Activated naive CD4-positive, alpha-beta T cell treated with anti-CD3 and anti-CD28 coated beads for 36 hours (primary cell): Measurements from ENCODE around the gene PLEKHA3. TPM values are rescaled to one million over a fixed set of nuclear protein-coding genes. Genes with fewer than 3 reads are reported as not detected.
"Not testable (repeated sequence)": the region's sequence is repeated elsewhere in the genome, so short reads cannot be mapped to it uniquely, and the experiment has no call there.

Source experiments
- CTCF ChIA-PET: fragments of 350-600 bp; sonication (Branson Sonifier 250); formaldehyde crosslinking; loops from one replicate; lab custom pipeline; 2021; ENCODE audit warnings: antibody characterized with exemption; lab: Charles Lee
- DNase-seq: peaks from one replicate; pipeline ENCODE4 v3.0.0-alpha.2; 2020
- H3K27ac Mint-ChIP-seq: one replicate; pipeline ENCODE4 v1.8.0; 2021; ENCODE audit warnings: mild to moderate bottlenecking, mixed read lengths
- H3K27me3 Mint-ChIP-seq: one replicate; pipeline ENCODE4 v1.8.0; 2021; ENCODE audit warnings: low read depth, mixed read lengths
- H3K36me3 Mint-ChIP-seq: one replicate; pipeline ENCODE4 v1.8.0; 2021; ENCODE audit warnings: low read depth, mixed read lengths
- H3K4me1 Mint-ChIP-seq: one replicate; pipeline ENCODE4 v1.8.0; 2021; ENCODE audit warnings: low read depth, mixed read lengths
- H3K4me3 Mint-ChIP-seq: one replicate; pipeline ENCODE4 v1.8.0; 2021; ENCODE audit warnings: mild to moderate bottlenecking, moderate library complexity, mixed read lengths
- H3K9me3 Mint-ChIP-seq: one replicate; pipeline ENCODE4 v1.8.0; 2021; ENCODE audit warnings: mixed read lengths
- intact Hi-C: fragments of 100-400 bp; cut with micrococcal nuclease; formaldehyde crosslinking; loops from one replicate; pipeline ENCODE4 v1.15.1; 2023
- total RNA-seq, 2 experiments: library from RNA; stranded (reverse); gene quantifications; one replicate each; pipeline ENCODE4 v1.2.3, GENCODE V29; 2021

Gene PLEKHA3
- total RNA-seq, 2 experiments from 2014 or later = 19.4 to 19.8 TPM

- intact Hi-C loops = no loop called here
- Mint-ChIP-seq H3K9me3 (no peaks in the 10 kb centered on the region), H3K27me3 (no peaks in the 10 kb centered on the region), H3K4me3 (no peak overlapping the region), H3K4me1 (peaks cover 22% of the 10 kb centered on the region), H3K36me3 (peaks cover 7% of the 10 kb centered on the region), H3K27ac (no peak overlapping the region)
- no peak for DNase-seq
- CTCF ChIA-PET = interaction anchor here (1.0 kb wide), 1 partner anchor 14 kb away, joined by 5 read pairs; no protein-coding TSS in a partner anchor
Measured at GRCh38 chr2:178508646-178509045, 28.4 kb downstream of the PLEKHA3 start.

- peaks cover 7% of the 10 kb centered on the region for H3K36me3 Mint-ChIP-seq
- H3K9me3 Mint-ChIP-seq = no peaks in the 10 kb centered on the region
- intact Hi-C loops = loop anchor here (5.0 to 10.0 kb wide), 2 partner anchors 537 to 754 kb away; partner anchors contain the start of gene SESTD1
- no peak for DNase-seq
- no peak overlapping the region for H3K4me3 Mint-ChIP-seq
- CTCF ChIA-PET = no interaction called here
- no peak overlapping the region for H3K27ac Mint-ChIP-seq
- no peaks in the 10 kb centered on the region for H3K27me3 Mint-ChIP-seq
- peaks cover 36% of the 10 kb centered on the region for H3K4me1 Mint-ChIP-seq
Measured at GRCh38 chr2:178510384-178510783, 30.1 kb downstream of the PLEKHA3 start.

DNA sequence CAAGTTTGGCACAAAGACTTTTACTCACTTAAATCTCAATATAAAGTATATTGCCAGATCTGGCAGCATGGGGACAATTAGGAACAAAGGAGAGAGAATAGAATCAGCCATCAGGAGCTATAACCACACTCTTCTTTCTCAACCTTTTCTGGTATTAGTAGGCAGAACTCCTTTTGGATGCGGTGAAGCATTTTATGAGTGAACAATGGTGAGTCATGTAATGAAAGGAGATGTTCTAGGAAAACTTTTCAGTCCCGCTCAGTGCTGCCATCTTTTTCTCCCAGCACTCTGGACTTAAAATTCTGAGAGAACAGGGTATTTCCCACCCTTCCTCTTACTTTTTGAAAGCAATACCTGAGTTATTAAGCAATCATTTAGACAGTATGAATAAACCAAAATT, 32.2 kb downstream of the PLEKHA3 start:
- Mint-ChIP-seq H3K27ac (no peak overlapping the region), H3K4me3 (no peak overlapping the region), H3K4me1 (peaks cover 30% of the 10 kb centered on the region), H3K36me3 (peaks cover 7% of the 10 kb centered on the region), H3K9me3 (no peaks in the 10 kb centered on the region), H3K27me3 (no peaks in the 10 kb centered on the region)
- DNase-seq = peak; percentile 14
- CTCF ChIA-PET = no interaction called here
- intact Hi-C loops = loop anchor here (5.0 to 10.0 kb wide), 2 partner anchors 535 to 752 kb away; partner anchors contain the start of gene SESTD1

DNA sequence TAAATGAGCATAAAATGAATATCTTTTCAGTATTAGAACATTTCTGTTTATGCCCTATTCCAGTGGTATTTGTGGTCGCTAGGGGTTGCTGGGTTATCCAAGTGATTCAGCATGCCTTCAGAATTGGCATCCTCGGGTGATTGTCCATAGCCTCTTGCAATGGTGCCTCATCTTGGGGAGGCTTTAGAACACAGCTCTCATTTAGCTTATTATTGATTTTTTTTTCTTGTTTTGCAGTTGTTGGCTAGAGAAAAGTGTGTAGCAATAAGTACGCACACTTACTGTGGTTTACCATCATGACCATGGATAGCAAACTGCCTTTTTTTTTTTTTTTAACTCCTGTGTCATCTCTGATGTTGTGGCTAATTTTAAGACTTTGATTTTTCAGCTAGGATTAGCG, 33.6 kb downstream of the PLEKHA3 start:
- Mint-ChIP-seq H3K4me1 (peaks cover 25% of the 10 kb centered on the region), H3K36me3 (peaks cover 12% of the 10 kb centered on the region), H3K4me3 (no peak overlapping the region), H3K9me3 (no peaks in the 10 kb centered on the region), H3K27ac (no peak overlapping the region), H3K27me3 (no peaks in the 10 kb centered on the region)
- intact Hi-C loops = loop anchor here (1.0 to 10.0 kb wide), 8 partner anchors 9 to 751 kb away; partner anchors contain the start of genes FKBP7 and SESTD1
- CTCF ChIA-PET = interaction anchor here (0.8 kb wide), 2 partner anchors 9 to 41 kb away, joined by 3 to 4 read pairs; no protein-coding TSS in a partner anchor
- no peak for DNase-seq

GRCh38 chr2:178514664-178515063, 34.4 kb downstream of the PLEKHA3 start:
- intact Hi-C loops = loop anchor here (1.0 to 10.0 kb wide), 8 partner anchors 9 to 750 kb away; partner anchors contain the start of genes FKBP7 and SESTD1
- H3K27me3 Mint-ChIP-seq = no peaks in the 10 kb centered on the region
- CTCF ChIA-PET = interaction anchor here (1.0 kb wide), 1 partner anchor 9 kb away, joined by 3 read pairs; no protein-coding TSS in a partner anchor
- H3K4me1 Mint-ChIP-seq = peaks cover 25% of the 10 kb centered on the region
- H3K36me3 Mint-ChIP-seq = peaks cover 12% of the 10 kb centered on the region
- H3K4me3 Mint-ChIP-seq = no peak overlapping the region
- H3K27ac Mint-ChIP-seq = peak overlapping the region; percentile 65
- H3K9me3 Mint-ChIP-seq = no peaks in the 10 kb centered on the region
- peak; percentile 69 for DNase-seq

GRCh38 chr2:178517496-178517895, 37.2 kb downstream of the PLEKHA3 start:
- no peak overlapping the region for H3K27ac Mint-ChIP-seq
- peaks cover 37% of the 10 kb centered on the region for H3K4me1 Mint-ChIP-seq
- no peaks in the 10 kb centered on the region for H3K27me3 Mint-ChIP-seq
- intact Hi-C loops = loop anchor here (10.0 kb wide), 1 partner anchor 747 kb away; the partner anchor contains the start of gene SESTD1
- DNase-seq = no peak
- CTCF ChIA-PET = interaction anchor here (2.2 kb wide), 1 partner anchor 103 kb away, joined by 6 read pairs; no protein-coding TSS in a partner anchor
- peaks cover 4% of the 10 kb centered on the region for H3K9me3 Mint-ChIP-seq
- peaks cover 15% of the 10 kb centered on the region for H3K36me3 Mint-ChIP-seq
- H3K4me3 Mint-ChIP-seq = no peak overlapping the region

DNA sequence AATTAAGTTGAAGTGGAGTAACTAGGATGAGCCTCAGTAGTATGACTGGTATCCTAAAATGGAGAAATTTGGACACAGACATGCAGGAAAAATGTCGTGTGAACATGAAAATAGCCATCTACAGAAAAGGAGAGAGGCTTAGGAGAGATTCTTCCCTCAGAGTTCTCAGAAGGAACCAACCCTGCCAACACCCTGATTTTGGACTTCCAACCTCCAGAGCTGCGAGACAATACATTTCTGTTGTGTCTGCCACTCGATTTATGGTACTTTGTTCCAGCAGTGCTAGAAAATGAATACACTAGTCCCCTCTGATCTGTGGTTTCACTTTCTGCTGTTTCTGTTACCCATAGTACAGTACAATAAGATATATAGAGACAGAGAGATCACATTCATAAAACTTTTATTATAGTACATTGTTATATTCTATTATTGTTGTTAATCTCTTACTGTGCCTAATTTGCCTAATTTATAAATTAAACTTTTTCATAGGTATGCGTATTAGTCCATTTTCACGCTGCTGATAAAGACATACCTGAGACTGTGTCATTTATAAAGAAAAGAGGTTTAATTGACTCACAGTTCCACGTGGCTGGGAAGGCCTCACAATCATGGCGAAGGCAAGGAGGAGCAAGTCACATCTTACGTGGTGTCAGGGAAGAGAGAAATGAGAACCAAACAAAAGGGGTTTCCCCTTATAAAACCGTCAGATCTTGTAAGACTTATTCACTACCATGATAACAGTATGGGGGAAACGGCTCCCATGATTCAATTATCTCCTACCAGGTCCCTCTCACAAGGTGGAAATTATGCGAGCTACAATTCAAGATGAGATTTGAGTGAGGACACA, 41.3 kb downstream of the PLEKHA3 start:
- H3K4me3 Mint-ChIP-seq = peak overlapping the region; percentile 27
- peaks cover 14% of the 10 kb centered on the region for H3K36me3 Mint-ChIP-seq
- no peaks in the 10 kb centered on the region for H3K27me3 Mint-ChIP-seq
- intact Hi-C loops = loop anchor here (1.0 to 10.0 kb wide), 6 partner anchors 9 to 1483 kb away; partner anchors contain the start of gene CWC22
- H3K4me1 Mint-ChIP-seq = peaks cover 36% of the 10 kb centered on the region
- CTCF ChIA-PET = interaction anchor here (0.7 to 1.5 kb wide), 3 partner anchors 13 to 40 kb away, joined by 3 to 7 read pairs (median 5); no protein-coding TSS in a partner anchor
- H3K27ac Mint-ChIP-seq = peak overlapping the region; percentile 87
- DNase-seq = peak; percentile 62
- peaks cover 8% of the 10 kb centered on the region for H3K9me3 Mint-ChIP-seq

DNA sequence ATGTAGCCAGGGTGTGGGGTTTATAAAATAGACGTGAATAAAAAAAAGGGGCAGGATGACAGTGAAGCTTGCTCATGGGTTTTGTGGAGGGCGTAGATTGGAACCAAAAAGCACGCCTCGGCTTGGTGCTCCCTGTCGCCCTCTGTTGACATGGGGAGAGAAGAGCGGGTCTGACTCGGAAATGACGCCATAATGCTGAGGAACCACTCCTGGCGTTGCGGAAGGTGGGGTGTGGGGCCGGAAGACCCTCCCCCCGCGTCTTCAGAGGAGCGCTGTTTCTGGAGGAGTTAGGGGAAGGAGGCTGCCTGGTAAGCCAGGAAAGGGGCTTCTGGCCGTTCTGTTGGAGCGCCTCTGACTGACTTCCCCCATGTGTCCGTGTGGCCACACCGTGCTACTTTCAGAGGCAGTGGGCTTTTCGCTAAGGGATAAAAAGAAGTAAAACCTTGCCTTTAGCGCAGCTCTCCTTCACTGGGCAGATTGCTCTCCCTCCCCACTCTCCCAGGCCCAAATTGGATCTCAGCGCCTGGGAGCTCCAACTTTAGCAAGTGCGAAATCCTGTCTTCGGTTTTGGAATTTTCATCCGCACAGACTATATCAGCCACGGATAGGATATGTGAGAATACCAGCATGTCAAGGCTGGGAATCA, 42.8 kb downstream of the PLEKHA3 start:
- H3K27ac Mint-ChIP-seq = peak overlapping the region; percentile 87
- no peaks in the 10 kb centered on the region for H3K27me3 Mint-ChIP-seq
- peak; percentile 92 for DNase-seq
- H3K4me3 Mint-ChIP-seq = peak overlapping the region; percentile 82
- H3K4me1 Mint-ChIP-seq = peaks cover 48% of the 10 kb centered on the region
- peaks cover 8% of the 10 kb centered on the region for H3K9me3 Mint-ChIP-seq
- CTCF ChIA-PET = interaction anchor here (0.7 to 1.7 kb wide), 9 partner anchors 8 to 109 kb away, joined by 3 to 7 read pairs (median 4); partner anchors contain the start of gene PLEKHA3
- intact Hi-C loops = loop anchor here (1.0 to 10.0 kb wide), 10 partner anchors 9 to 1482 kb away; partner anchors contain the start of gene CWC22
- peaks cover 17% of the 10 kb centered on the region for H3K36me3 Mint-ChIP-seq

DNA sequence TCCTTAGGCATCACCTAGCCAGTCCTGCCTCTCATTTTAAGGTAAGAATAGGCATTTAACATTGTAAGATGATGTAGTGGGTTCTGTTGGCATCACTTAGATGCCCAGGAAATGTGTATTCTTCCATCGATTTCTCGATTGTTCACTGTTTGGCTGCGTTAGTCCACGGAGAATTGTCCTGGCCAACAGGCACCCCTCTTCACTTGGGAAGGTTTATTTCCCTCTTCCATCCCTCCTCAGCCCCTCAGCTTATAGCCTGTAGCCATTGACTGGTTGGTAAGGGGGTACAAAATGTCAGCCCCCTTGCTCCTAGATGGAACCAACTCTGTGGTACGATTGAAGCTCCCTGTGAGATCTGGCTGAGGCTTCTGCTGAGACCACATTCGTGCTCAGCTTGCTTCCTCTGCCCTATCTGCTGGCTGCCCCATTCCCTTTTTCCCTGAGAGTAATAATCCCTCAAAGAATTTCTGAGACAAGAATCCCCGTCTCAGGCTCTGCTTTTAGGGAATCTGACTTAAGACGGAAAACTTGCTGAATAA, 43.4 kb downstream of the PLEKHA3 start:
- Mint-ChIP-seq H3K27me3 (no peaks in the 10 kb centered on the region), H3K36me3 (peaks cover 17% of the 10 kb centered on the region), H3K4me1 (peaks cover 53% of the 10 kb centered on the region), H3K9me3 (peaks cover 8% of the 10 kb centered on the region), H3K27ac (peak overlapping the region; percentile 87), H3K4me3 (peak overlapping the region; percentile 82)
- CTCF ChIA-PET = interaction anchor here (1.0 to 1.7 kb wide), 4 partner anchors 9 to 74 kb away, joined by 3 to 4 read pairs (median 4); no protein-coding TSS in a partner anchor
- intact Hi-C loops = loop anchor here (1.0 to 10.0 kb wide), 9 partner anchors 9 to 1481 kb away; partner anchors contain the start of gene CWC22
- no peak for DNase-seq

DNA sequence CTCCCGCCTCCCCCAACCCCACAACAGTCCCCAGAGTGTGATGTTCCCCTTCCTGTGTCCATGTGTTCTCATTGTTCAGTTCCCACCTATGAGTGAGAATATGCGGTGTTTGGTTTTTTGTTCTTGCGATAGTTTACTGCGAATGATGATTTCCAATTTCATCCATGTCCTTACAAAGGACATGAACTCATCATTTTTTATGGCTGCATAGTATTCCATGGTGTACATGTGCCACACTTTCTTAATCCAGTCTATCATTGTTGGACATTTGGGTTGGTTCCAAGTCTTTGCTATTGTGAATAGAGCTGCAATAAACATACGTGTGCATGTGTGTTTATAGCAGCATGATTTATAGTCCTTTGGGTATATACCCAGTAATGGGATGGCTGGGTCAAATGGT, 44.8 kb downstream of the PLEKHA3 start:
- peaks cover 20% of the 10 kb centered on the region for H3K36me3 Mint-ChIP-seq
- H3K4me3 Mint-ChIP-seq, DNase-seq, H3K9me3 Mint-ChIP-seq, H3K27me3 Mint-ChIP-seq, H3K27ac Mint-ChIP-seq: not testable (repeated sequence)
- CTCF ChIA-PET = interaction anchor here (0.9 kb wide), 1 partner anchor 112 kb away, joined by 5 read pairs; no protein-coding TSS in a partner anchor
- peaks cover 60% of the 10 kb centered on the region for H3K4me1 Mint-ChIP-seq
- intact Hi-C loops = loop anchor here (10.0 kb wide), 1 partner anchor 1480 kb away; the partner anchor contains the start of gene CWC22

- CTCF ChIA-PET, H3K27me3 Mint-ChIP-seq, H3K4me3 Mint-ChIP-seq, DNase-seq, H3K27ac Mint-ChIP-seq, H3K9me3 Mint-ChIP-seq: not testable (repeated sequence)
- Mint-ChIP-seq H3K36me3 (peaks cover 22% of the 10 kb centered on the region), H3K4me1 (peaks cover 59% of the 10 kb centered on the region)
- intact Hi-C loops = loop anchor here (10.0 kb wide), 1 partner anchor 1479 kb away; the partner anchor contains the start of gene CWC22
Measured at GRCh38 chr2:178525460-178525859, 45.2 kb downstream of the PLEKHA3 start.
